Esophagus (tissue), 2 donors: ENCODE results near the gene ADAM23. TPM values are rescaled to one million over a fixed set of nuclear protein-coding genes. Genes with fewer than 3 reads are reported as not detected.

Experiments
- H3K27ac ChIP-seq, 2 donors: one replicate each; pipeline ENCODE4 v1.5.1; 2013; ENCODE audit warnings: low read depth in 2 of 2, mild to moderate bottlenecking in 2 of 2, inconsistent platforms in 1 of 2, low read length in 1 of 2, moderate library complexity in 1 of 2
- H3K27me3 ChIP-seq, 2 donors: one replicate each; pipeline ENCODE4 v1.6.1; 2013; ENCODE audit warnings: low read length in 2 of 2, control low read depth in 1 of 2, mild to moderate bottlenecking in 1 of 2; ENCODE audit not compliant: insufficient read depth in 2 of 2, control insufficient read depth in 1 of 2
- H3K36me3 ChIP-seq, 2 donors: one replicate each; pipeline ENCODE4 v1.6.1; 2013; ENCODE audit warnings: low read length in 1 of 2; ENCODE audit not compliant: control insufficient read depth in 2 of 2, insufficient read depth in 2 of 2
- H3K4me1 ChIP-seq, 2 donors: one replicate each; pipeline ENCODE4 v1.6.1; 2013; ENCODE audit warnings: low read length in 1 of 2; ENCODE audit not compliant: control insufficient read depth in 2 of 2, insufficient read depth in 2 of 2
- H3K4me3 ChIP-seq, 2 donors: one replicate each; pipeline ENCODE4 v1.5.1; 2013; ENCODE audit warnings: low read length in 2 of 2, mild to moderate bottlenecking in 2 of 2, low read depth in 1 of 2, moderate library complexity in 1 of 2
- H3K9me3 ChIP-seq, 2 donors: one replicate each; pipeline ENCODE4 v1.6.1; 2013; ENCODE audit warnings: mild to moderate bottlenecking in 2 of 2, low read depth in 1 of 2, low read length in 1 of 2, moderate library complexity in 1 of 2; ENCODE audit not compliant: control insufficient read depth in 2 of 2, insufficient read depth in 1 of 2
- WGBS, 2 donors: extraction: QIAGEN DNeasy Blood & Tissue Kit; methylation state at CpG; one replicate each; pipeline ENCODE4 v1.1.7; 2013; 5-methylcytosine and 5-hydroxymethylcytosine counted together
- polyA plus RNA-seq, 2 donors: library from polyadenylated mRNA; stranded (reverse); fragments of 200-250 nt; gene quantifications; one replicate each; pipeline ENCODE4 v1.2.3, GENCODE V29; 2013
- donor health status: healthy with polysubstance abuse.
- donor health status: Bipolar disorder and iron deficiency.

The ADAM23 gene
- polyA plus RNA-seq, 2 donors, result 1.6 to 2.3 TPM

GRCh38 chr2:206482633-206483032 lies 39.3 kb downstream of the ADAM23 start:
- WGBS, 2 donors, result 72 to 81% methylated on average over 4 of the region's 4 CpGs
- no peaks in the 10 kb centered on the region for H3K4me1 ChIP-seq

DNA sequence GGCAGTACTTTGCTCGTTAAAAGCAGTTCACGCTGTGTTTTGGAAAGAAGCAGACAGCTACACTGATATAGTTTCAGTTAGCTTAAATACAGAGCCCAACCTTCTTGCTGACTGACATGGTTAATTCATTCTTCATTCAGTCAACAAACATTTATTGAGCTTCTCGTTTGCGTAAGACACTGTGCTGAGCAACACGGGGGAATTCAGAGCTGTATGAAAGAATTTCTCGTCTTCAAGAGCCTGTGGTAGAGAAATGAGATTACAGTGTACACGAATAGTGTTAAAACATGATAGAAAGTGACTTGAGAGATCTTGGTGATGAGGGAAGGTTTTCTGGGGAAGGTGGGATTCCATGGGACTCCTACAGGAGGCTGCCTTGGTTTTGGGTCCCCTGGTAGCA lies 44.7 kb downstream of the ADAM23 start:
- H3K27me3 ChIP-seq, result no peaks in the 10 kb centered on the region
- no peak overlapping the region for H3K27ac ChIP-seq
- no peaks in the 10 kb centered on the region for H3K9me3 ChIP-seq
- WGBS, 2 donors, result 71 to 80% methylated on average over 7 of the region's 7 CpGs
- H3K4me3 ChIP-seq, result no peak overlapping the region
- H3K36me3 ChIP-seq, result no peaks in the 10 kb centered on the region
- no peaks in the 10 kb centered on the region for H3K4me1 ChIP-seq

More at GRCh38 chr2:206482633-206483032, 39.3 kb downstream of the ADAM23 start:
- H3K36me3 ChIP-seq, result no peaks in the 10 kb centered on the region
- no peak overlapping the region for H3K27ac ChIP-seq
- no peak overlapping the region for H3K4me3 ChIP-seq
- H3K27me3 ChIP-seq, result no peaks in the 10 kb centered on the region
- no peaks in the 10 kb centered on the region for H3K9me3 ChIP-seq

GRCh38 chr2:206488623-206489022 lies 45.3 kb downstream of the ADAM23 start:
- no peak overlapping the region for H3K27ac ChIP-seq
- WGBS, 2 donors, result 71 to 73% methylated on average over 1 of the region's 1 CpG
- no peaks in the 10 kb centered on the region for H3K27me3 ChIP-seq
- no peak overlapping the region for H3K4me3 ChIP-seq
- H3K9me3 ChIP-seq, result no peaks in the 10 kb centered on the region
- no peaks in the 10 kb centered on the region for H3K36me3 ChIP-seq
- no peaks in the 10 kb centered on the region for H3K4me1 ChIP-seq

DNA sequence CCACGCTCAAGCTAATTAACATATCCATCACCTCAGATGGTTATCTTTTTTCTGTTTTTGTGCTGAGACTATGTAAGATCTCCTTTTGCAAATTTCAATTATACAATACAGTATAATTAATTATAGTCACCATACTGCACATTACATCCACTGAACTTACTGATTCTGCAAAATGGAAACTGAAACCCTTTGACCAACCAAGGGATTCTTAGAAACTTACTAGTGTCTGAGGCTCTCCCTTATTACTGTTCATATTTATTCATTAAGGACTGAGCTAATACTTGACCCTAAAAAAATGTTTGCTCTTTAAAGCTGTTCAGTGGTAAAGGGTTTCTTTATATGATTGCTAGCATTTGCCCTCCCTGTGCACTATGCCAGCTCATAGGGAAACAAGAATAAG lies 50.7 kb downstream of the ADAM23 start:
- H3K9me3 ChIP-seq, result no peaks in the 10 kb centered on the region
- H3K4me3 ChIP-seq, result no peak overlapping the region
- no peaks in the 10 kb centered on the region for H3K27me3 ChIP-seq
- H3K4me1 ChIP-seq, result no peaks in the 10 kb centered on the region
- H3K36me3 ChIP-seq, result no peaks in the 10 kb centered on the region
- H3K27ac ChIP-seq, result no peak overlapping the region
- 86 to 92% methylated on average over 1 of the region's 1 CpG for WGBS, 2 donors

GRCh38 chr2:206502729-206503128 lies 59.4 kb downstream of the ADAM23 start:
- no peak overlapping the region for H3K4me3 ChIP-seq
- 72 to 79% methylated on average over 4 of the region's 4 CpGs for WGBS, 2 donors
- H3K9me3 ChIP-seq, result no peaks in the 10 kb centered on the region
- no peak overlapping the region for H3K27ac ChIP-seq
- no peaks in the 10 kb centered on the region for H3K36me3 ChIP-seq
- no peaks in the 10 kb centered on the region for H3K4me1 ChIP-seq
- no peaks in the 10 kb centered on the region for H3K27me3 ChIP-seq

DNA sequence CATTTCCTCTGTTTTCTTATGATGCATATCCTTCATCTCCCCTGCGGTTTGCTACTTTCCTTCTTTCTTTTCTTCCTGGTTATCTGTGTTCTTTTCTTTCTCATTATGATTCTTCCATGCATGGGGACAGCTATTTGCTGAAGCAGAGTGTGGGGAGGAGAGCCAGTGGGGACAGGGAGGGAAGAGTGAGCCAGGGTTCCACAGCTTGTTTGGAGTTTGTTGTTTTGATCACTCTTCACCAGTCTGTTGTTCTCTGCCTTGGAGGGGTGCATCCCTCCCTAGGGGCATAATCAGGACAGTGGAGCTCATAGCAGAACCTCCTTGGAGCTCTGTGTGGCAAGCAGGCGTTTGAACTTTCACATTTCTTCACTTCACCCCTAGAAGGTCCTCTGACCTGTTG lies 68.0 kb downstream of the ADAM23 start:
- Histone ChIP-seq H3K4me3 (no peak overlapping the region), H3K36me3 (no peaks in the 10 kb centered on the region), H3K4me1 (no peaks in the 10 kb centered on the region), H3K9me3 (no peaks in the 10 kb centered on the region), H3K27me3 (no peaks in the 10 kb centered on the region), H3K27ac (no peak overlapping the region)
- WGBS, 2 donors, result 54 to 58% methylated on average over 2 of the region's 2 CpGs

DNA sequence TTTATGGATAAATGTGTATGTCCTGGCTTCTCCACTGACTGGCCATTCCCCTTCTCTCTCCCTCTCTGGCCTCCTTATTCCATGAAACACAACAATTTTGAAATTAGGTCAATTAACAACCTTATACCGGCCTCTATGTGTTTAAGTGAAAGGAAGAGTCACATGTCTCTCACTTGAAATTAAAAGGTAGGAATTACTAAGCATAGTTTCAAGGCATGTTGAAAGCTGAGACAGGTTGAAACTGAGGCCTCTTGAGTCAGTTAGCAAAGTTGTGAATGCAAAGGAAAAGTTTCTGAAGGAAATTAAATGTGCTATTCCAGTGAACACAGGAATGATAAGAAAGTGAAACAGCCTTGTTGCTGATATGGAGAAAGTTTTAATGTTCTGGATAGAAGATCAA lies 69.7 kb downstream of the ADAM23 start:
- 59 to 67% methylated on average over 1 of the region's 1 CpG for WGBS, 2 donors
- Histone ChIP-seq H3K27me3 (no peaks in the 10 kb centered on the region), H3K9me3 (no peaks in the 10 kb centered on the region), H3K27ac (no peak overlapping the region), H3K4me3 (no peak overlapping the region), H3K4me1 (no peaks in the 10 kb centered on the region), H3K36me3 (no peaks in the 10 kb centered on the region)

DNA sequence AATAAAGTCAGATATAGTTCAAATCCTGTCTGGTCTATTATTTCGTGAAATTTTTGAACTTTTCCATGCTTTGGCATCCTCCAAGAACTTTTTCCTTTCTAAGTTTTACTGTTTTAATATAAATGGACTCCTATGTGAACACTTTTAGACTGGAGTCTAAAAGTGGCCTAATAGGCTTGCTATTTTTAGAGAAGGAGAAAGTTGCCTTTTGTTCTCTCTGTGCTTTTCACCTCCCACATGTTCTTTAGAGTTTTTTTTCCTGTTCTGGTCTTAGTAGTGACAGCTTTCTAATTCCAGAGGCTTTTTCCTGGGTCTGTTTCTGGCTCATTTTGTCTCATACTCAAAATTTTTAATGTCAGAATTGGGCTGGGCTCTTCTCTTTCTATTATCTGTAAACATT lies 72.2 kb downstream of the ADAM23 start:
- Histone ChIP-seq H3K36me3 (no peaks in the 10 kb centered on the region), H3K9me3 (no peaks in the 10 kb centered on the region), H3K27me3 (no peaks in the 10 kb centered on the region), H3K4me1 (no peaks in the 10 kb centered on the region), H3K4me3 (no peak overlapping the region), H3K27ac (no peak overlapping the region)
- WGBS, 2 donors, result 66 to 69% methylated on average over 1 of the region's 1 CpG

GRCh38 chr2:206518997-206519396 lies 75.7 kb downstream of the ADAM23 start:
- Histone ChIP-seq H3K4me3 (no peak overlapping the region), H3K27me3 (no peaks in the 10 kb centered on the region), H3K27ac (no peak overlapping the region), H3K4me1 (no peaks in the 10 kb centered on the region), H3K9me3 (no peaks in the 10 kb centered on the region), H3K36me3 (no peaks in the 10 kb centered on the region)
- WGBS, 2 donors, result 75 to 85% methylated on average over 2 of the region's 2 CpGs

GRCh38 chr2:206520450-206520849 lies 77.1 kb downstream of the ADAM23 start:
- H3K4me3 ChIP-seq, result no peak overlapping the region
- no peaks in the 10 kb centered on the region for H3K9me3 ChIP-seq
- H3K4me1 ChIP-seq, result no peaks in the 10 kb centered on the region
- H3K36me3 ChIP-seq, result no peaks in the 10 kb centered on the region
- WGBS, 2 donors, result 66 to 81% methylated on average over 3 of the region's 3 CpGs
- H3K27ac ChIP-seq, result no peak overlapping the region
- H3K27me3 ChIP-seq, result no peaks in the 10 kb centered on the region
